CMK (cell line): Measurements from ENCODE around the gene HIGD1C.
"Not testable (repeated sequence)": the region's sequence is repeated elsewhere in the genome, so short reads cannot be mapped to it uniquely, and the experiment has no call there.

ENCODE experiments used
- DNase-seq: peaks from one replicate; pipeline ENCODE4 v3.0.0-alpha.2; 2010; ENCODE audit warnings: low read depth

HIGD1C gene

DNA sequence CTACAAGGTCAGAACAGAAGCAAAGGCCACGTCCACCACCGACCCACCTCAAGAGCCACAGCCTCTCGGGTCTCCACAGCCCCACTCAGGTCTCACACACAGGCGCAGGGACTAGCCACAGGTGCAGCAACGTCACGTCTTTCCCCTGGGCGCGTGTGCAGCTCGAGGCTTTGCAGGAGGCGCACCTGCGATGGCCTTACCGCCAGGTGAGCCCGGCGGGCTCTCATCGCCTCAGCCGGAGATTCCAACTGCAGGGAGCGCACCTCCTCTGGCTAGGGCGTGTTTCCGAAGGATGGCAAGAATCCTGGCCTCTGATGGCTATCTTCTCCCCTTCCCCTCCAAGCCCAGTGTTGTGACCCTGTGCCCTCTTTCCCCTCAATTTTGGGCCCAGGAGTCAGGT lies at the start of gene HIGD1C:
Gene HIGD1C, plus strand, starts transcription at position 35 of the 400 bp plus-strand sequence. CDS start 1,455 bp downstream, outside the sequence.
- no peak for DNase-seq

DNA sequence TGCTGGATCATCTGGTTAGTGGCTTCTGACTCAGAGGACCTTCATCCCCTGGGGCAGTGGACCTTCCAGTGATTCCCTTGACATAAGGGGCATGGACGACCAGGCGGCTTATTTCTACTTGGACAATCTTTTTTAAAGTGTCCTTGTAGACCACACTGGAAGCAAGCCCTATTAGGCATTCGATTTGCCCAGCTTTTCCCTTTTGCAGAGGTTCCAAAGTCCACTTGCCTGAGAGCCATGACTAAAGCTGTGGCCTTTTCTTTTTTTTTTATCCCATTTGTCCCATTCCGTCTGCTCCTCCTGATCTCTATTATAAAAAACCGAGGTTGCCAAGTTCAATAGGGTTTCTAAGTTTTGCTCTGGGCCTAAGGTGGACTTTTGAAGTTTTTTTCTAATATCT lies 43.9 kb upstream of the HIGD1C start:
- not testable (repeated sequence) for DNase-seq

DNA sequence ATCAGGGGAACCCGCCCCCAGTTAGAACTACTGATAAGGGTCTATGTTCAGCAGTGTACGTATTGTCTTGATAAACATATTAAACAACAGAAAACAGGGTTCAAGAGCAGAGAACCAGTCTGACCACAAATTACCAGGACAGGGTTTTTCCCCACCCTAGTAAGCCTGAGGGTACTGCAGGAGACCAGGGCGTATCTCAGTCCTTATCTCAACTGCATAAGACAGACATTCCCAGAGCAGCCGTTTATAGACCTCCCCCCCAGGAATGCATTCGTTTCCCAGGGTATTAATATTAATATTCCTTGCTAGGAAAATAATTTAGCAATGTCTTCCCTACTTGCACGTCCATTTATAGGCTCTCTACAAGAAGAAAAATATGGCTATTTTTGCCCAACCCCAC lies 40.0 kb upstream of the HIGD1C start:
- not testable (repeated sequence) for DNase-seq

DNA sequence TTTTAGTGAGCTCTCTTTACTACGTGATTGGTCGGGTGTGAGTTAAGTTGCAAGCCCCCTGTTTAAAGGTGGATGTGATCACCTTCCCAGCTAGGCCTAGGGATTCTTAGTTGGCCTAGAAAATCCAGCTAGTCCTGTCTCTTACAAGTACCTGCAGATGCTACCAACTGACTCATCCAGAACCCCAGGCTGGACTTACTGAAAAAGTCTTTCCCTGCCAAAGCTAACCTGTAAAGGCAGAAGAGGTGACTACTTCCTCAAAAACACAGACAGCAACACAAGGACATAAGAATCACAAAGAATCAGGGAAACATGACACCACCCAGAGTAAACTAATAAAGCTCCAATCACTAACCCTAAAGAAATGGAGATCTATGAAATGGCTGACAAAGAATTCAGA lies 39.1 kb upstream of the HIGD1C start:
- no peak for DNase-seq

DNA sequence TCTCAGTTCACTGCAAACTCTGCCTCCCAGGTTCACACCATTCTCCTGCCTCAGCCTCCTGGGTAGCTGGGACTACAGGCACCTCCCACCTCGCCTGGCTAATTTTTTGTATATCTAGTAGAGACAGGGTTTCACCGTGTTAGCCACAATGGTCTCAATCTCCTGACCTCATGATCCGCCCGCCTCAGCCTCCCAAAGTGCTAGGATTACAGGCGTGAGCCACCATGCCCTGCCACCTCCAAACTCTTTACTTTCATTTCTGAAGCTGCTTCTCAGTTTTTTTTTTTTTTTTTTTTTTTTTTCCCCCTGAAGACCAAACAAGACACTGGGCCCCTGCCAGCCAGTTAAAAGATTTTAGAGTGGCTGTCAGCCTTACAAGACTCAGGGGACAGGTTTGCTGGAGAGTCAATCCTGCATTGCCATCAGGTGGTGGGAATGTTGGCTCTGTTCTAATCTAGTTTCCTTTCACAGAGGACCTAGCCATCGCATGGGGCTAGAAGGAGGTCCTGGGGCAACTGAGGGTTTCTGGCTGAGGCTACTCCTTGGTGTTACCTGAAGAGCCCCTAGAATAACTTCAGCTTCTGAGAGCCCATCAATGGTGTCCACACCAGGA lies 37.4 kb upstream of the HIGD1C start:
- DNase-seq, result no peak

DNA sequence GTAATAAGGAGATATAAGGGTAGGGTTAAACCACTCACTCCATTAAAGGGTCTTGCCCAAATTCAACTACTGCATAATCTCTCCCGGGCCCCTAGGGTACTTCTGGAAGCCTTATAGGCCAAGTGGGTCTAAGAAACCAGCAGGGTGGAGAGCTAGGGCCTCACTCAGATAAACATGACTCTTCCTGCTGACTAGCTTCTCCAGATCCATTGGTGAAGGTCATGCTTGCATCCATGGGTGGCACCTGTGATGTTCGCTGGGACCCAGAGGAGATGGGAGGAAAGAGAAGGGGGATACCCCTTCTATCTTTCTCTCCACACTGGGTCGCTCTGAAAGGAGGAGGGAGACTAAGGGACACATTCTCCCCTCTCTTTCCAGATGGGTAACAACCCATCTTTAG lies 36.1 kb upstream of the HIGD1C start:
- DNase-seq, result no peak

DNA sequence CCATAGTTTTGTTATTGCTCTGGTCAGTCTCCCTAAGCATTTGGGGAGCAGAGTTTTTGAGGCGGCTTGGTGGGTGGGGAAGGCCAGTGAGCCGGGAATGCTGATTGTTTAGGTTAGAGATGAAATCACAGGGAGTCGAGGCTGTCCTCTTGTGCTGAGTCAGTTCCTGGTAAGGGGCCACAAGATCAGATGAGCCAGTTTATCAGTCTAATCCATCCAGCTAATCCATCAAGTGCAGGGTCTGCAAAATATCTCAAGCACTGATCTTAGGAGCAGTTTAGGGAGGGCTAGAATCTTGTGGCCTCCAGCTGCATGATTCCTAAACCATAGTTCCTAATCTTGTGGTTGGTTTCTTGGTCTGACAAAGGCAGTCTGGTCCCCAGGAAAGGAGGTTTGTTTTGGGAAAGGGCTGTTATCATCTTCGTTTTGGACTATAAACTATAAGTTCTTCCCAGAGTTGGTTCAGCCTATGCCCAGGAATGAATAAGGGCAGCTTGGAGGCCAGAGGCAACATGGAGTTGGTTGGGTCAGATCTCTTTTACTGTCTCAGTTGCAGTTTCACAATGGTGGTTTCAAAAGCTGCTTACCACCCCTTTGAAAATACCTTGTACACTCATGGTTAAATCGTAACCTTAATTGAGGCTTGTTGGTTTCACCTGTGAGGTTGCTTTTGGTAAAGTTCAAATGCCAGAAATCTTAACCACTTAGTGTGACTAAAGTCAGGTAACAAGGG lies 33.6 kb upstream of the HIGD1C start:
- peak; percentile 38 for DNase-seq

DNA sequence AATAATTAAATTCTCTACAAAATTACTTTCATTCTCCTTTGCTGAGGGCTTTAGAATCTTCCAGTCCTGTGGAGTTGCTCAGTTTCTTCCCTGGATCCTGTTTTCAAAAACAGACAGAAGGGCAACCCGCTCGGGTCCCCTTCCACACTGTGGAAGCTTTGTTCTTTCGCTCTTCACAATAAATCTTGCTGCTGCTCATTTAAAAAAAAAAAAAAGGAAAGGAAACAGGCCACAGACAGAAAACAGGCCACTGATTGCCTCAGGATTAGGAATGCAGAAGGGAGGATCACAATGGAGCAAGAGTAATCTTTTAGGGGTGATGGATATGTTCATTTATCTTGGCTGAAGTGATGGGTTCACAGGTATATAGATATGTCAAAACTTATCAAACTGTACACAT lies 29.5 kb upstream of the HIGD1C start:
- no peak for DNase-seq

DNA sequence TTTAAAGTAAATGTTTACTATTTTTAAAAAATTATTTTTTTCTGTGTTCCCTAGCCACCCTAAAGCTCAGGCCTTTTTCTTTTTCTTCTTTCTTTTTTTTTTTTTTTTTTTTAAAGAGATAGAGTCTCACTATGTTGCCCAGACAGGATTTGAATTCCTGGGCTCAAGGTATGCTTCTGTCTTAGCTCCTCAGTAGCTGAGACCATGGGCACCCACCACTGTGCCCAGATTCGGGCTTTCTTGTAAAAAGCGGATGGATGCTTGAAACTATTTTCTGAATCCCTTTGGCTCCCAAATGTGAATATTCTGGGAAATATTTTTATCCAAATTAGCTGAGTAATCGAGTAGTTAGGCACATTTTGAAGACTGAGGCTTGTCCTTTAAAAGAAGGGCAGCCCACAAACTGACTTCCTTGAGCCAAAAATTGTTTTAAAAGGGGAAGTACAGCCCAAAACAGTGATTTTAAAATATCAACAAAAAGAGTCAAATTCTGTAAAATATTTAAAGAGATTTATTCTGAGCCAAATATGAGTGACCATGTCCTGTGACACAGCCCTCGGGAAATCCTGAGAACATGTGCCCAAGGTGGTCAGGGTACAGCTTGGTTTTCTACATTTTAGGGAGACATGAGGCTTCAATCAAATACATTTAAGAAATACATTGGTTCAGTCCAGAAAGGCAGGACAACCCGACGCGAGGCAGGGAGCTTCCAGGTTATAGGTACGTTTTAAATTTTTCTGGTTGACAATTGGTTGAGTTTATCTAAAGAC lies 28.8 kb upstream of the HIGD1C start:
- DNase-seq, result no peak

DNA sequence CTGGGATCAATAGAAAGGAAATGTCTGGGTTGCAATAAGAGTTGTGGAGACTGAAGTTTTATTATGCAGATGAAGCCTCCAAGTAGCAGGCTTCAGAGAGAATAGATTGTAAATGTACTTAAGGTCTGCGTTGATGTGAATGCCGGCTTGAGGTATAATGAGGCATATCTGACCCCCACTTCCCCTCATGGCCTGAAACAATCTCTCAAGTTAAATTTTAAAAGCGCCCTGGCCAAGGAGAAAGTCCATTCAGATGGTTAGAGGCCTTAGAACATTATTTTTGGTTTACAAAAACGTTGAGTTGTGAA lies 28.3 kb upstream of the HIGD1C start:
- no peak for DNase-seq

DNA sequence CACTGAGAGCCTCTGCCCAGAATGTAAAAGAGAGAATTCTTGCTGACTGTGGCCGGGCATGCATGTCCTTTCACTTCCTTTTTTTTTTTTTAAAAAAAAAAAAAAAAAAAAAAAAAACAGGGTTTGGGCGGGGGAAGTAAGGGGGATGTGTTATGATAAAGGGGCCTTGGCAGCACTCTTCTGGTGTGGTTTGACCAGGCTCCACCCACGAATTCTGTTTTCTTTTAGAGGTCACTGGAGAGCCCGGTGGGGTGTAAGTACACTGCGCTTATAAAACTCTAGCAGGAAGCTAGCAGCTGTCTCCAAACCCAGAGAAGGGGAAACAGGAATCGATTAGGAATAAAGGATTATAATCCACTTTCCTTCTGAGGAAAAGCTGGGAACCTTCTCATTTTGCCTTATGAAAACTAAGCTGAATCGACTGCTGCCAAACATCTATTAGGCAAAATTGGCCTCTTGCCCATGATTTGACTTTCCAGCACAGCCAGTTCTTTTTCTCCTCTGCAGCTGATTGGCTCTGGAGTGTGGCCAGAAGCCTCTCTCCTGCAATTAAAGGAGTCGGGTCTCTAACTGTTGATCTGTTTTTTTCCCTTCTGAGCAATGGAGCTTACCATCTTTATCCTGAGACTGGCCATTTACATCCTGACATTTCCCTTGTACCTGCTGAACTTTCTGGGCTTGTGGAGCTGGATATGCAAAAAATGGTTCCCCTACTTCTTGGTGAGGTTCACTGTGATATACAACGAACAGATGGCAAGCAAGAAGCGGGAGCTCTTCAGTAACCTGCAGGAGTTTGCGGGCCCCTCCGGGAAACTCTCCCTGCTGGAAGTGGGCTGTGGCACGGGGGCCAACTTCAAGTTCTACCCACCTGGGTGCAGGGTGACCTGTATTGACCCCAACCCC lies 27.7 kb upstream of the HIGD1C start:
- DNase-seq, result peak; percentile 88

DNA sequence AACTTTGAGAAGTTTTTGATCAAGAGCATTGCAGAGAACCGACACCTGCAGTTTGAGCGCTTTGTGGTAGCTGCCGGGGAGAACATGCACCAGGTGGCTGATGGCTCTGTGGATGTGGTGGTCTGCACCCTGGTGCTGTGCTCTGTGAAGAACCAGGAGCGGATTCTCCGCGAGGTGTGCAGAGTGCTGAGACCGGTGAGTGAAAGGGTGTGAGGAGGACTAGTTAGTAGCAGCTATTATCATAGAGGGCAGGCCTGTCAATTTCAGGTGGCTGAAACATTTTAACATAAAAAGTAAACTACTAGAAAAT lies 27.0 kb upstream of the HIGD1C start:
- DNase-seq, result no peak

DNA sequence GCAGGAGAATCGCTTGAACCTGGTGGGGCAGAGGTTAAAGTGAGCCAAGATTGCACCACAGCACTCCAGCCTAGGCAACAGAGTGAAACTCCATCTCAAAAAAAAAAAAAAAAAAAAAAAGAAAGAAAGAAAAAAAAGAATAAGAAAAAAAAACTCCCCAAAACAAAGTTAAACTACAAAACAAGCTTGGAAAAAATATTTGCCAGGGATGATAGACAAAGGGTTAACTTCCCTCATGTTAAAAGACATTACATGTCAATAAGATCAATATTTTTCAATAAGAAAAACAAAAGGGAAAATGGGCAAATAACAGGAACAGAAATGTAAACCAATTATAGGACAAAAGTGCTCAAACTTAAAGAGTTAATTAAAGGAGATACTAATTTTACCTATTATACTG lies 26.4 kb upstream of the HIGD1C start:
- DNase-seq, result no peak

DNA sequence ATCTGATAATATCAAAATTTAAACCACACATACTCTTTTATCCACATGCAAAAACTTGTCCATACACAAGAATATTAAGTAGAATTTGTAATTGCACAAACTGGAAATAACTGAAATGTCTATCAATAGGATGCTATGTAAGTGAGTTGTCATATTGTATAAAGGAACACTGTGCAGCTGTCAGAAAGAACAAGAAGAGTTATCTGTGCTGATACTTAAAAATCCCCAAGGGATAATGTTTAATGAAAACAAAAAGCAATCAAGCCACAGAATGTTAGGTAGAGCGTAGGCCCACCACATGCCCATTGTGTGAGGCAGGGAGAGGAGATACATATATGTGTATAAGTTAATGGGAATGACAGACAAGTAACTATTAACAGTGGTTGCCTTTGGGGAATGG lies 25.9 kb upstream of the HIGD1C start:
- no peak for DNase-seq

DNA sequence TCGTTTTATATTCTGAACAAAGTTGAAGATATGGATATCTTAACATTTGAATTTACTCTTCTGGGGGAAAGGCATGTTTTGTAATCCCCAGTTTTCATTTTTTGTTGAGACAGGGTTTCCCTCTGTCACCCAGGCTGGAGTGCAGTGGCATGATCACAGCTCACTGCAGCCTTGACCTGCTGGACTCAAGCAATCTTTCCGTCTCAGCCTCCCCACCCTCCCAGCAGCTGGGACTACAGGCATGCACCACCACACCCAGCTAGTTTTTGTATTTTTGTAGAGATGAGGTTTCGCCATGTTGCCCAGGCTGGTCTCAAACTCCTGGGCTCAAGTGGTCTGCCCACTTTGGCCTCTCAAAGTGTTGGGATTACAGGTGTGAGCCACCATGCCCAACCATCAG lies 25.4 kb upstream of the HIGD1C start:
- DNase-seq, result not testable (repeated sequence)

DNA sequence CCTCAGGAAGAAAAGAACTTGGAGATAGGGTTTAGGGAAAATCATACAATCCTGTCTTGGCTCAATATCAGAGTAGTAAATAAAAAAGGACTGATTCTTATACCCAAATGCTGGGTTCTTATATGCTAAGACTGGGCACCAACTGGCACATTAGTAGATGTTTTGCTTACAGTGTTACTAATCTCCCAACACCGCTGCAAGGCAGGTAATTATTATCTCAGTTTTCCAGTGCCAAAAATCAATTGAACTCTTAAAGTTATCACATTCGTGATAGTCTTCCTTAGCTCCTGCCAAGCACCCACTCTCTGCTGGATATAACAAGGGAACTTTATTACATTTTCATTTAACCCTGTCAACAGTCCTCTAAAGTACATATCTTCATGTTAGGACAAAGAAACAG lies 25.0 kb upstream of the HIGD1C start:
- DNase-seq, result no peak

DNA sequence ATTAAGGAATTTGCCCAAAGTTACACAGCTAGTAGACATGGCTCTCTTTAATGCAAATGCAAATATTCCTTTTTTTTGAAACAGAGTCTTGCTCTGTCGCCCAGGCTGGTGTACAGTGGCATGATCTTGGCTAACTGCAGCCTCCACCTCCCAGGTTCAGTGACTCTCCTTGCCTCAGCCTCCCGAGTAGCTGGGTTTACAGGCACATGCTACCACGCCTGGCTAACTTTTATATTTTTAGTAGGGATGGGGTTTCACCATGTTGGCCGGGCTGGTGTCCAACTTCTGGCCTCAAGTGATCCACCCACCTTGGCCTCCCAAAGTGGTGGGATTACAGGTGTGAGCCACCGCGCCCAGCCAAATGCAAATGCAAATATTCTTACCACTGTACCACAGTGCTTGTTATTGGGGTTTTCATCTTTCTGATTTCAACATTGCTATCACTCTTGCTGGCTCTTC lies 24.5 kb upstream of the HIGD1C start:
- no peak for DNase-seq

DNA sequence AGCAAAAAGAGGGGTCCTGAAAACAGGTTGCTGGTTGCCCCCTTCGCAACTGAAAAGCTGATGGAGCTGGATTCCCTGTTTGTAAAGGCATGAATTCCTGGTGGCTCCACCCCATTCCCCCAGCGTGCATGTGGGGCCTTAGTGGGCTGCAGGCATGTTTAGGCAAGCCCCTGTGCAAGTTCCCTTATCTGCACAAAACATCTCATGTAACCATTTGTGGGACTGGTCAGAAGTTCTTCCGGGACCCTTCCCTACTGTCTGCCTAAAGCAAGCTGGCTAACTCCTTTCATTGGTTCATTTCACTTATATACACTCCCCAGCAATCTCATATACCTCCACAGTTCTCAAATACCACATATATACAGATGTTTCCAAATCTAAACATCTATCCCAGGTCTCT lies 24.0 kb upstream of the HIGD1C start:
- no peak for DNase-seq

DNA sequence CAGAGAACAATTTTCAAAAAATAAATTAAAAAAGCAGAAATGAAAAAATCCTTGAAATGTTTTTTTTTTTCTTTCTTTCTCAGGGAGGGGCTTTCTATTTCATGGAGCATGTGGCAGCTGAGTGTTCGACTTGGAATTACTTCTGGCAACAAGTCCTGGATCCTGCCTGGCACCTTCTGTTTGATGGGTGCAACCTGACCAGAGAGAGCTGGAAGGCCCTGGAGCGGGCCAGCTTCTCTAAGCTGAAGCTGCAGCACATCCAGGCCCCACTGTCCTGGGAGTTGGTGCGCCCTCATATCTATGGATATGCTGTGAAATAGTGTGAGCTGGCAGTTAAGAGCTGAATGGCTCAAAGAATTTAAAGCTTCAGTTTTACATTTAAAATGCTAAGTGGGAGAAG lies 22.5 kb upstream of the HIGD1C start:
- DNase-seq, result no peak

DNA sequence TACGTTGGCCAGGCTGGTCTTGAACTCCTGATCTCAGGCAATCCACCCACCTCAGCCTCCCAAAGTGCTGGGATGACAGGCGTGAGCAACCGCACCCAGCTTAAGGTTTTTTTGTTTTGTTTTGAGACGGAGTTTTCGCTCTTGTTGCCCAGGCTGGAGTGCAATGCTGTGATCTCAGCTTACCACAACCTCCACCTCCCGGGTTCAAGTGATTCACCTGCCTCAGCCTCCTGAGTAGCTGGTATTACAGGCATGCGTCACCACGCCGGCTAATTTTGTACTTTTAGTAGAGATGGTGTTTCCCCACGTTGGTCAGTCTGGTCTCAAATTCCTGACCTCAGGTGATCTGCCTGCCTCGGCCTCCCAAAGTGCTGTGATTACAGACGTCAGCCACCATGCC lies 21.9 kb upstream of the HIGD1C start:
- DNase-seq, result not testable (repeated sequence)

DNA sequence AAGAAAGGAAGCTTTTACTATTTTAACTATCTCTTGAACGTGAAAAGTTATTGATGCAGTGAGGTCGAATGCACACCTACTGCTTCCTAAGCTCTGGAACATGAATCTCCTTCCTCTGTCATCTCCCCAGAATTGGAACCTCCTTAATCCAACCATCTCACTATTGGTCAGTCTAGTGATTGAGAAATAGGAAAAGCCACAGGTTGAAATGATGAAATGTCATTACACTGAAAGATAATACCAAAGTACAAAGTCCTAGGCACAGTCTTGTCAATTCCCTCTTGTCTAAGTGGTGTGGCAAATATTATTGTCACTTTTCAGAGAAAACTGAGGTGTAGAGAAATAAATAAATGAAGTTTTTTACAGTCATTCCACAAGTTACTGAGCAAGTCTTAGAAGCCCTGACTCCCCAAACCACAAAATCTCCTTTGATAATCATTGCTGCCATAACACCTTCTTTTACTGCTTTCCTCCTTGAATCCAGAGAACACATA lies 19.5 kb upstream of the HIGD1C start:
- DNase-seq, result no peak

DNA sequence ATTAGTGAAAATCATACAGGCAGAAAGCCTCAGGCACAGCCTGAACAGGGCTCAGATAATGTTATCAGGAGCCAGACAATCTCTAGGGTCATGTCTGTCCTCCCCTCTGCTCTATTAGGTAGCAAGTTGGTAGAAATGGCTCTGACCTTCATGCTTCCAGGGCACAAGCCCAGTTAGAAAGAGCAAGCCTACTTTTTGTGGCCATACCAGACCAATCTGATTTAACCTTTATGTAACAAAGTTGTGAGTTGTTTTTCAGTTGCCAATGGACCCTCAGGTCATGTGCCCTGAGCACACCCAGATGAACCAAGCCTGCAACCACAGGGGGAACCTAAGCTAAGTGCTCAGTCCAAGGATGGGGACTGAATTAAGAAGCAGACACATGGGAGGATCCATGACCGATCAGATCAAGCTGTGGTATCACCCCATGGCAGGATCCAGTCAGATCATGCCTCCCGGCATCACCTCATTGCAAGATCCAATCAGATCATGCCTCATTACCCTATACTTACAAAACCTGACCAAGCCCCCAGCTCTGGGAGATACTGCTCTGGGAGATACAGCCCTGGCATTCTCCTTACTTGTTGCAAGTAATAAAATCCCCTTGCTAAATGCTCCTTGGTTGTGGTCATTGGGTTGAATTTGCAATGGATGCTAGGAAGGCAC lies 18.8 kb upstream of the HIGD1C start:
- DNase-seq, result peak; percentile 30
